K562 (cell line): Measurements from ENCODE around the gene CFAP69.

Experiments
- E2F4 ChIP-seq: sonication (generic); formaldehyde crosslinking; IDR thresholded peaks from 2 replicates; pipeline ENCODE4 v1.8.0; 2022; ENCODE audit warnings: mild to moderate bottlenecking, low read depth, missing genetic modification reagents
- EWSR1 ChIP-seq: fragments of 450-650 bp; IDR thresholded peaks from 2 replicates; pipeline ENCODE4 v1.6.1; 2018; ENCODE audit warnings: borderline replicate concordance, mild to moderate bottlenecking, low read depth, moderate library complexity; ENCODE audit not compliant: partially characterized antibody
- REST ChIP-seq, 2 experiments: fragments of 450-650 bp; formaldehyde crosslinking in 1 of 2; IDR thresholded peaks; 2 replicates each; pipeline versions ENCODE4 v1.4.0 to v1.6.1; 2014 to 2020; ENCODE audit warnings: mild to moderate bottlenecking in 2 of 2, borderline replicate concordance in 1 of 2, low read depth in 1 of 2

- TF ChIP-seq REST (IDR thresholded peaks at IDR 0.05; ENCODE audit: borderline replicate concordance): no peak
- no peak for TF ChIP-seq REST (CRISPR knock-in tag; IDR thresholded peaks at IDR 0.05; ENCODE audit: low read depth)
- TF ChIP-seq EWSR1: no peak
- TF ChIP-seq E2F4 (CRISPR knock-in tag): no peak
Measured at GRCh38 chr7:90236721-90237289, 8.2 kb upstream of the CFAP69 start.
